Ishikawa (cell line): Measurements from ENCODE around the gene OVOL3.
A peak's percentile ranks its signal among the peaks of the same experiment; 100 is the strongest.

Experiments
- CEBPB ChIP-seq: IDR thresholded peaks from 2 replicates; pipeline ENCODE4 v1.6.1; 2012
- CREB1 ChIP-seq: IDR thresholded peaks from 2 replicates; pipeline ENCODE4 v1.6.1; 2012; ENCODE audit warnings: low read depth
- EGR1 ChIP-seq: IDR thresholded peaks from 2 replicates; pipeline ENCODE4 v1.6.1; 2012
- EP300 ChIP-seq: IDR thresholded peaks from 2 replicates; pipeline ENCODE4 v1.6.1; 2012; ENCODE audit warnings: borderline replicate concordance
- FOXM1 ChIP-seq: IDR thresholded peaks from 2 replicates; pipeline ENCODE4 v1.6.1; 2012; ENCODE audit warnings: low read depth, borderline replicate concordance
- NFIC ChIP-seq: IDR thresholded peaks from 2 replicates; pipeline ENCODE4 v1.6.1; 2012
- RAD21 ChIP-seq: IDR thresholded peaks from 2 replicates; pipeline ENCODE4 v1.6.1; 2012; ENCODE audit warnings: low read depth
- TAF1 ChIP-seq: IDR thresholded peaks from 2 replicates; pipeline ENCODE4 v1.6.1; 2012; ENCODE audit warnings: low read depth, mild to moderate bottlenecking
- TCF12 ChIP-seq: IDR thresholded peaks from 2 replicates; pipeline ENCODE4 v1.6.1; 2012; ENCODE audit warnings: low read depth
- TEAD4 ChIP-seq: IDR thresholded peaks from 2 replicates; pipeline ENCODE4 v1.6.1; 2012
- YY1 ChIP-seq: IDR thresholded peaks from 2 replicates; pipeline ENCODE4 v1.6.1; 2012; ENCODE audit warnings: low read depth
- ZBTB7A ChIP-seq: IDR thresholded peaks from 2 replicates; pipeline ENCODE4 v1.6.1; 2012; ENCODE audit warnings: low read depth
- TF ChIP-seq, protein P1 (sequence below): IDR thresholded peaks from 2 replicates; pipeline ENCODE4 v1.6.1; 2012
- TF ChIP-seq, protein P2 (sequence below): IDR thresholded peaks from 2 replicates; pipeline ENCODE4 v1.6.1; 2012; ENCODE audit warnings: low read depth, mild to moderate bottlenecking
- TF ChIP-seq, protein P3 (sequence below): IDR thresholded peaks from 2 replicates; pipeline ENCODE4 v1.6.1; 2012

The OVOL3 gene

DNA sequence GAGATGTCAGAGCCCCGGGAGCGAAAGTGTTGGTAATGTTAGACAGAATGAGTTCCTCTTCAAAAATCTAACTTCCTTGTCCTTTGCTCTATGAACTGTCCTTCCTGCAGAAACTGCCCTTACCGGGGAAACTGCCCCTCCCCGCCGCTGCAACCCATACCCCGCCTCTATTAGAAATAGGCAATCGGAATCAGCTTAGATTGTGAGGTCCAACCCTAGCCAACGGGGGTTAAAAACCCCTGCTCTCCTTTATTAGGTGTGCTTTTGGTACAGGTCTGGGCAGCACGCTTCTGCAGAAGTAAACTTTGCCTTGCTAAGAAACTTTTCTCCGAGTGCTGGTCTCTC, 17.4 kb downstream of the OVOL3 start:
- TF ChIP-seq, protein P1, sequence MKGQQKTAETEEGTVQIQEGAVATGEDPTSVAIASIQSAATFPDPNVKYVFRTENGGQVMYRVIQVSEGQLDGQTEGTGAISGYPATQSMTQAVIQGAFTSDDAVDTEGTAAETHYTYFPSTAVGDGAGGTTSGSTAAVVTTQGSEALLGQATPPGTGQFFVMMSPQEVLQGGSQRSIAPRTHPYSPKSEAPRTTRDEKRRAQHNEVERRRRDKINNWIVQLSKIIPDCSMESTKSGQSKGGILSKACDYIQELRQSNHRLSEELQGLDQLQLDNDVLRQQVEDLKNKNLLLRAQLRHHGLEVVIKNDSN: no peak
- no peak for TF ChIP-seq CREB1
- no peak for TF ChIP-seq CEBPB
- TF ChIP-seq EP300: no peak
- TF ChIP-seq YY1: no peak
- TF ChIP-seq TAF1: no peak
- TF ChIP-seq ZBTB7A: no peak
- no peak for TF ChIP-seq EGR1

DNA sequence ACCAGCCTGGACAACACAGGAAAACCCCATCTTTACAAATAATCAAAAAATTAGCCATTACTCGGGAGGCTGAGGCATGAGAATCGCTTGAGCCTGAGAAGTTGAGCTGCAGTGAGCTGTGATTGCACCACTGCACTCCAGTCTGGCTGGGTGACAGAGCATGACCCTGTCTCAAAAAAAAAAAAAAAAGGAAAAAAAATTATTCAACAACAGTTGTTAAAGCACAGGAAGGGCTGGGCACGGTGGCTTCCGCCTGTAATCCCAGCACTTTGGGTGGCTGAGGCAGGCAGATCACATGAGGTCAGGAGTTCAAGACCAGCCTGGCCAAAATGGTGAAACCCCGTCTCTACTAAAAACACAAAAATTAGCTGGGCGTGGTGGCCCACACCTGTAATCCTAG, 20.3 kb downstream of the OVOL3 start:
- TF ChIP-seq CEBPB: peak; percentile 35; the same call in 1 of the 2 replicates

DNA sequence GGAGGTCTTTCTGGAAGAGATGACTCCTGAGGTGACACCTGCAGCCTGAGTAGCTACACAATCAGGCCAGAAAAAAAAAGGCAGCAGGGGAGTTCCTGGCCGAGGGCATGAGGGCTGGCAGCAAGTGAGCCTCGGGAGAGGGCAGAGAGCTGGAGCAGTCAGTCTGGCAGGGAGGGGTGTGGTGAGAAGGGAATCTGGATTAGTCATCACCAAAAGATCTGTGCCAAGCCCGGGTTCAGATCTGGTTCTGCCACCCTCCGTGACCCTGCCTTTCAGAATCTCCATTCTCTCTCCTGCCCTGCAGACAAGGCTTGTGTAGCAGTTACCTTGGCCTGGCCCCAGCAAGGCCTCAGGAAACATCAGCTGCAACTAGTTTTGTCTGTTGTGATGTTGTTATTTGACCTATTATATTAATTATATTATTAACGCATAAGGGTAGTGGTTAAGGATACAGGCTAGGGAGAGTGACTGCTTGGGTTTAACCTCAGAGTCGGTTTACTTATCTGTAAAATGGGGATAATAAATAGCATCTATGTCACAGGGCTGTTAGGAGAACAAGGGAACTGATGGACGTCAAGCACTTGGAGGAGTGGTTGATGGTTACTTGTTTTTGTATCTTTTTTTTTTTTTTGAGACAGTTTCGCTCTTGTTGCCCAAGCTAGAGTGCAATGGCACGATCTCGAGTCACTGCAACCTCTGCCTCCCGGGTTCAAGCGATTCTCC, 26.2 kb downstream of the OVOL3 start:
- TF ChIP-seq, protein P2, sequence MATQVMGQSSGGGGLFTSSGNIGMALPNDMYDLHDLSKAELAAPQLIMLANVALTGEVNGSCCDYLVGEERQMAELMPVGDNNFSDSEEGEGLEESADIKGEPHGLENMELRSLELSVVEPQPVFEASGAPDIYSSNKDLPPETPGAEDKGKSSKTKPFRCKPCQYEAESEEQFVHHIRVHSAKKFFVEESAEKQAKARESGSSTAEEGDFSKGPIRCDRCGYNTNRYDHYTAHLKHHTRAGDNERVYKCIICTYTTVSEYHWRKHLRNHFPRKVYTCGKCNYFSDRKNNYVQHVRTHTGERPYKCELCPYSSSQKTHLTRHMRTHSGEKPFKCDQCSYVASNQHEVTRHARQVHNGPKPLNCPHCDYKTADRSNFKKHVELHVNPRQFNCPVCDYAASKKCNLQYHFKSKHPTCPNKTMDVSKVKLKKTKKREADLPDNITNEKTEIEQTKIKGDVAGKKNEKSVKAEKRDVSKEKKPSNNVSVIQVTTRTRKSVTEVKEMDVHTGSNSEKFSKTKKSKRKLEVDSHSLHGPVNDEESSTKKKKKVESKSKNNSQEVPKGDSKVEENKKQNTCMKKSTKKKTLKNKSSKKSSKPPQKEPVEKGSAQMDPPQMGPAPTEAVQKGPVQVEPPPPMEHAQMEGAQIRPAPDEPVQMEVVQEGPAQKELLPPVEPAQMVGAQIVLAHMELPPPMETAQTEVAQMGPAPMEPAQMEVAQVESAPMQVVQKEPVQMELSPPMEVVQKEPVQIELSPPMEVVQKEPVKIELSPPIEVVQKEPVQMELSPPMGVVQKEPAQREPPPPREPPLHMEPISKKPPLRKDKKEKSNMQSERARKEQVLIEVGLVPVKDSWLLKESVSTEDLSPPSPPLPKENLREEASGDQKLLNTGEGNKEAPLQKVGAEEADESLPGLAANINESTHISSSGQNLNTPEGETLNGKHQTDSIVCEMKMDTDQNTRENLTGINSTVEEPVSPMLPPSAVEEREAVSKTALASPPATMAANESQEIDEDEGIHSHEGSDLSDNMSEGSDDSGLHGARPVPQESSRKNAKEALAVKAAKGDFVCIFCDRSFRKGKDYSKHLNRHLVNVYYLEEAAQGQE: no peak
- no peak for TF ChIP-seq EGR1
- TF ChIP-seq, protein P1: no peak
- TF ChIP-seq, protein P3, sequence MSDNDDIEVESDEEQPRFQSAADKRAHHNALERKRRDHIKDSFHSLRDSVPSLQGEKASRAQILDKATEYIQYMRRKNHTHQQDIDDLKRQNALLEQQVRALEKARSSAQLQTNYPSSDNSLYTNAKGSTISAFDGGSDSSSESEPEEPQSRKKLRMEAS: peak; percentile 53
- TF ChIP-seq TEAD4: peak; percentile 64
- peak; percentile 65 for TF ChIP-seq TCF12
- TF ChIP-seq RAD21: peak; percentile 13; the same call in 1 of the 2 replicates
- no peak for TF ChIP-seq ZBTB7A
- TF ChIP-seq EP300: peak; percentile 45; the same call in 1 of the 2 replicates
- 0 out of 2 replicates have a peak, but pooled peaks have one; percentile 31 for TF ChIP-seq YY1
- peak; percentile 81 for TF ChIP-seq NFIC

DNA sequence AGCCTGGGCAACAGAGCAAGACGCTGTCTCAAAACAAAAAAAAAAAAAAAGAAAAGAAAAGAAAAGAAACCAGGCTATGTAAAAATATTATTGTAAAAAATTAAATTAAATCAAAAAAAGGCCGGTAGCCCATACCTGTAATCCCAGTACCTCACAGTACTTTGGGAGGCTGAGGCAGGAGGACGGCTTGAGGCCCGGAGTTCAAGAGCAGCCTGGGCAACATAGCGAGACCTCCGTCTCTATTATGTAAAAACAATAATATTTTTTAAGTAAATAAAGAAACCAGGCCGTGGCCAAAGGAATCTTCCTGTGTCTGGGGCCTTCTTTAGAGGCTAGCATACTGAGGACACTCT, 28.2 kb downstream of the OVOL3 start:
- TF ChIP-seq NFIC (no peak), TEAD4 (no peak)
- TF ChIP-seq, protein P2: no peak

DNA sequence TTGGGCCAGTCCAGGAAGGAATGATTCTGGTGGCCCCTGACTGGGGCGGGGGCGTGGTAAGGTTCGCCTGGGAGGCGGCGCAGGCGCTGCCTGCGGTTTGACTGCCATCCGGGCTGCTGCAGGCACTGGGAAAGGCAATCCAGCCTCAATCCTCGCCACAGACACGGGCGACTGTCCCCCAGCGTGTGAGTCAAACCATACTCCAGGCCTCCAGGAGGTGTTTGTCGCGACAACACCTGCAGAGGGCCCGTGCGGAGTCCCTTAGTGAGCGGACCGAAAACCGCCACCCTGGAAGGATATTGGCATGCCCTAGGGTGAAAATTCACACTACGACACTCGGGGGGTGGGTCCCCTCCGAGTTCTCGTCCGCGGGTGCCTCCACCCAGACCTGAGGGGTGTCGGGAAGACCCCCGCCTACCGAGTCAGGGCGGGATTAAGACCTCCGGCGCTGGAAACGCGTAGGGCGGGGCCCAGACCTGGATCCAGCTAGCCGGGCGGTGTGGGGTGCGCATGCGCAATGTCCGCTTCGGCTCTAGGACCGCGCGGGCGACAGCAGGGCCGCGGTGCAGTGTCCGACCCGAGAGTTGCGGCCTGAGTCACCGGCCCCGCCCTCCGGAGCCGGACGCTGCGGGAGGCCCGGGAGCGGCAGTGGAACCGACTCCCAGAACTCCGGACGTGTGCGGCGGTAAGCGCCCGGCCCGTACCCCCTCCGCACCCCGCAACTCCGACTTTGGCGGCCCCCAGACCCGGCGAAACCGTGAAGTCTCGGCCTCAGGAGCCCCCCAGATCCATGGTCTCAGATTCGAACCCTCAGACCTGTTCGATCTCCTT, 28.7 kb downstream of the OVOL3 start, which contains the start of gene CAPNS1:
Gene CAPNS1 (plus strand): TSS at position 594 of the 831 bp plus-strand sequence. CDS start 946 bp downstream, outside the sequence.
- no peak for TF ChIP-seq RAD21
- peak; percentile 30; the same call in 1 of the 2 replicates for TF ChIP-seq EP300
- TF ChIP-seq, protein P2: no peak
- TF ChIP-seq TCF12: peak; percentile 61
- 0 out of 2 replicates have a peak, but pooled peaks have one; percentile 51 for TF ChIP-seq EGR1
- TF ChIP-seq, protein P3: peak; percentile 32; the same call in 1 of the 2 replicates
- no peak; the same call in 1 of the 2 replicates for TF ChIP-seq CEBPB
- no peak for TF ChIP-seq CREB1
- TF ChIP-seq ZBTB7A: peak; percentile 98
- TF ChIP-seq NFIC: 0 out of 2 replicates have a peak, but pooled peaks have one; percentile 32
- peak; percentile 90 for TF ChIP-seq TAF1
- no peak for TF ChIP-seq FOXM1
- TF ChIP-seq TEAD4: no peak; the same call in 1 of the 2 replicates
- TF ChIP-seq, protein P1: peak; percentile 13; the same call in 1 of the 2 replicates
- peak; percentile 67 for TF ChIP-seq YY1
